Suprapubic skin (tissue), 4 donors: ENCODE measurements around the gene CAVIN2. TPM values are rescaled to one million over a fixed set of nuclear protein-coding genes. Genes with fewer than 3 reads are reported as not detected.

Source experiments
- DNase-seq, 2 donors: peaks; one replicate each; pipeline ENCODE4 v3.0.0-alpha.2; 2019; ENCODE audit warnings: low spot score in 2 of 2
- H3K27ac ChIP-seq: fragments of 200-600 bp; sonication (generic); one replicate; pipeline ENCODE4 v1.5.1; 2019
- H3K27me3 ChIP-seq: fragments of 200-600 bp; sonication (generic); one replicate; pipeline ENCODE4 v1.5.1; 2019
- H3K36me3 ChIP-seq: fragments of 200-600 bp; sonication (generic); one replicate; pipeline ENCODE4 v1.5.1; 2019
- H3K4me1 ChIP-seq: fragments of 200-600 bp; sonication (generic); one replicate; pipeline ENCODE4 v1.5.1; 2019
- H3K4me3 ChIP-seq: fragments of 200-600 bp; sonication (generic); one replicate; pipeline ENCODE4 v1.5.1; 2019; ENCODE audit warnings: mild to moderate bottlenecking
- H3K9me3 ChIP-seq: fragments of 200-600 bp; sonication (generic); one replicate; pipeline ENCODE4 v1.5.1; 2019
- CTCF ChIP-seq, 2 donors: fragments of 200-600 bp in 1 of 2; fragments of 450-650 bp in 1 of 2; sonication (generic) in 1 of 2; IDR thresholded peaks; one replicate each; pipeline ENCODE4 v1.5.1; 2016 to 2019; ENCODE audit warnings: antibody characterized with exemption in 2 of 2, mild to moderate bottlenecking in 1 of 2, moderate library complexity in 1 of 2
- EP300 ChIP-seq: sonication (generic); formaldehyde crosslinking; IDR thresholded peaks from one replicate; pipeline ENCODE4 v1.6.1; 2017; ENCODE audit warnings: antibody characterized with exemption
- POLR2A ChIP-seq, 2 donors: fragments of 450-650 bp; IDR thresholded peaks; one replicate each; pipeline ENCODE4 v1.6.1; 2017; ENCODE audit warnings: antibody characterized with exemption in 2 of 2, mild to moderate bottlenecking in 2 of 2, moderate library complexity in 2 of 2
- POLR2AphosphoS5 ChIP-seq, 3 donors: sonication (generic); formaldehyde crosslinking; IDR thresholded peaks; one replicate each; pipeline ENCODE4 v1.6.1; 2017; ENCODE audit warnings: antibody characterized with exemption in 3 of 3
- WGBS: methylation state at CpG from one replicate; pipeline ENCODE4 v1.1.5; 2018; 5-methylcytosine and 5-hydroxymethylcytosine counted together
- total RNA-seq, 4 donors: library from RNA; depleted of rRNA; stranded (reverse); fragments of >200 nt; gene quantifications; one replicate each; pipeline ENCODE4 v1.1.0, GENCODE V29; 2016

The CAVIN2 gene
- total RNA-seq, 4 donors from 2014 or later: 3.8 to 12.9 (median 6.7) TPM

- Histone ChIP-seq H3K27me3 (no peaks in the 10 kb centered on the region), H3K9me3 (no peaks in the 10 kb centered on the region), H3K36me3 (no peaks in the 10 kb centered on the region), H3K4me3 (no peak overlapping the region), H3K27ac (no peak overlapping the region), H3K4me1 (no peaks in the 10 kb centered on the region)
- 100% methylated on average over 1 of the region's 1 CpG for WGBS
- no peak for TF ChIP-seq POLR2A (IDR thresholded peaks at IDR 0.05)
- TF ChIP-seq POLR2AphosphoS5 (IDR thresholded peaks at IDR 0.05): no peak
- no peak for TF ChIP-seq CTCF (IDR thresholded peaks at IDR 0.05)
- no peak for TF ChIP-seq EP300
- no peak for DNase-seq
Measured at GRCh38 chr2:191806396-191806795, 40.5 kb downstream of the CAVIN2 start.

GRCh38 chr2:191804766-191805165 lies 42.1 kb downstream of the CAVIN2 start:
- WGBS: 87% methylated on average over 9 of the region's 9 CpGs
- Histone ChIP-seq H3K9me3 (no peaks in the 10 kb centered on the region), H3K36me3 (no peaks in the 10 kb centered on the region), H3K4me1 (no peaks in the 10 kb centered on the region), H3K4me3 (no peak overlapping the region), H3K27me3 (no peaks in the 10 kb centered on the region), H3K27ac (no peak overlapping the region)
- TF ChIP-seq EP300 (no peak), POLR2AphosphoS5 (IDR thresholded peaks at IDR 0.05) (no peak), CTCF (IDR thresholded peaks at IDR 0.05) (no peak), POLR2A (IDR thresholded peaks at IDR 0.05) (no peak)
- no peak for DNase-seq

DNA sequence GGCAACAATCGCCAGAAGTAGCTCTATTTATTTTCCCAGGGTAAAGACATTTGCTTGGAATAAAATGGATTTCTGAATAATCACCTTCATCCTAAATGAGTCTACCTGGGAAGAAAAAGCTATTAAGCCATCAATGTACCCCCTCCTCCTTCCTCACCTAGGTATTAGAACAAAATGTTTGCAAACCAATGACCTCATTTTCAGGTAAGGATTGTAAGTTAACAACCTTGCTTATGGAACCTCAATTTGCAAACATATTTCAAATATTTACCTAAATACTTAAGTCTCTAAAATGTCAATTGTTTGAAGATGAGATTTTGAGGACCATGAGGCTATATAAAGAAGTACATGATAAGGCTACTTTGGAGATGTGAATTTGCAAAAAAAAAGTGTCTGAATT lies 43.9 kb downstream of the CAVIN2 start:
- Histone ChIP-seq H3K27me3 (no peaks in the 10 kb centered on the region), H3K36me3 (no peaks in the 10 kb centered on the region), H3K27ac (no peak overlapping the region), H3K9me3 (no peaks in the 10 kb centered on the region), H3K4me3 (no peak overlapping the region), H3K4me1 (no peaks in the 10 kb centered on the region)
- TF ChIP-seq POLR2AphosphoS5 (IDR thresholded peaks at IDR 0.05): no peak
- TF ChIP-seq EP300: no peak
- TF ChIP-seq POLR2A (IDR thresholded peaks at IDR 0.05): no peak
- 98% methylated on average over 1 of the region's 1 CpG for WGBS
- DNase-seq: no peak

DNA sequence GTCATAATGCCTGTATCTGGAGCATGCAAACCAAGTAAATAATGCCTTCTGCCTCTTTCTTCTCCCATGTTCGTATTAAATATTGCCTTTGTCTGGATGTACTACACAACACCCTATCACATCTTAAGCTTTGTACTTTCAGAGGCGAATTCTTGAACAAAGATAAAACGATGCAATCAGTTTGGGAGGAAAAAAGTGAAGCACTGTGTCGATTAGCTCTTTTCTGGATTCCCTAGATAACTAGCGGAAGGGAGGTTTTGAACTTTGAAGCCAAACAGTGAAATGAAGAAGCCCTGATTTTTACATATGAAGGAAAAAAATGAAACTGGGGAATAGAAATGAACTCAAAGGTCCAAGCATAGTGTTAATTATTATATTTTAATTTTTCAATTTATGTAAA lies 44.7 kb downstream of the CAVIN2 start:
- no peak overlapping the region for H3K27ac ChIP-seq
- H3K9me3 ChIP-seq: no peaks in the 10 kb centered on the region
- H3K4me3 ChIP-seq: no peak overlapping the region
- H3K4me1 ChIP-seq: no peaks in the 10 kb centered on the region
- TF ChIP-seq POLR2AphosphoS5 (IDR thresholded peaks at IDR 0.05) (no peak), EP300 (no peak), CTCF (IDR thresholded peaks at IDR 0.05) (no peak), POLR2A (IDR thresholded peaks at IDR 0.05) (no peak)
- WGBS: 70% methylated on average over 5 of the region's 5 CpGs
- no peaks in the 10 kb centered on the region for H3K36me3 ChIP-seq
- H3K27me3 ChIP-seq: no peaks in the 10 kb centered on the region
- DNase-seq: no peak

DNA sequence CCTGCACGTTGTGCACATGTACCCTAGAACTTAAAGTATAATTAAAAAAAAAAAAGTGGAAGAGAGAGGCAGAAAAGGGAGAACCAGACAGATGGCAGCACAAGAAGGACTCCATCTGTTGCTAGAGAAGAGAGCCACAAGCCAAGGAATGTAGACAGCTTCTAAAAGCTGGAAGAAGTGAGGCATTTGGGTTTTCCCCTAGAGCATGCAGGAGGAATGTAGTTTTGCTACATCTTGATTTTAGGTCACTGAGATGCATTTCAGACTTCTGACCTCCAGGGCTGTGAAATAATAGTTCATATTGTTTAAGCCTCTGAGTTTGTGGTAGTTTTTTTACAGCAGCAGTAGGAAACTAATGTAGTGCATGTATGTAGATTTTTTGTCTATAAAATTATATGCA lies 46.0 kb downstream of the CAVIN2 start:
- 100% methylated on average over 1 of the region's 1 CpG for WGBS
- Histone ChIP-seq H3K27ac (no peak overlapping the region), H3K27me3 (no peaks in the 10 kb centered on the region), H3K4me1 (no peaks in the 10 kb centered on the region), H3K4me3 (no peak overlapping the region), H3K36me3 (no peaks in the 10 kb centered on the region), H3K9me3 (no peaks in the 10 kb centered on the region)
- no peak for DNase-seq
- TF ChIP-seq POLR2AphosphoS5 (IDR thresholded peaks at IDR 0.05) (no peak), CTCF (IDR thresholded peaks at IDR 0.05) (no peak), EP300 (no peak), POLR2A (IDR thresholded peaks at IDR 0.05) (no peak)

DNA sequence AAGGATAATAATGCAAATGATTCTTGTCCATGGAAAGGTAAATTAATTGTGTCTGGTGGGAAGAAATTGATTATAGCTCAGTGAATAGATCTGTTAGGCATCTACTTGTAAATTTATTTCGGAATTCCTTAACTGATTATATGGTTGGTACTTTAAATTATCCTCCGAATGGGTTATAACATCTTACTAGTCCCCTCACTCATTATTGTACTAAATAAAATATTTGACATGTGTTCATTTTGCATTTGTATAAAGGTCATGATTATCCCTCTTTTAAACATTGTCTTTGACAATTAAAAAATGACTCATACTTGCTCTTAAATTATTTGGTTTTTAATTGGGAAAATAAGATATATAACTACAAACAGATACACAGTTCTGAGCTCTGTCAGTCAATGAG lies 47.4 kb downstream of the CAVIN2 start:
- Histone ChIP-seq H3K9me3 (no peaks in the 10 kb centered on the region), H3K4me1 (no peaks in the 10 kb centered on the region), H3K4me3 (no peak overlapping the region), H3K27ac (no peak overlapping the region), H3K27me3 (no peaks in the 10 kb centered on the region), H3K36me3 (no peaks in the 10 kb centered on the region)
- no peak for TF ChIP-seq POLR2AphosphoS5 (IDR thresholded peaks at IDR 0.05)
- TF ChIP-seq EP300: no peak
- TF ChIP-seq CTCF (IDR thresholded peaks at IDR 0.05): no peak
- TF ChIP-seq POLR2A (IDR thresholded peaks at IDR 0.05): no peak
- WGBS: 97% methylated on average over 2 of the region's 2 CpGs
- no peak for DNase-seq
